Measurements from ENCODE around the gene ANKZF1. TPM values are rescaled to one million over a fixed set of nuclear protein-coding genes. Genes with fewer than 3 reads are reported as not detected.

The ANKZF1 gene
- total RNA-seq, 3 donors from 2014 or later (not counting 1 experiment from before 2014, with no cell fraction given), result 100 to 148 (median 117) TPM

- Histone ChIP-seq H3K4me3 (ENCODE audit: low read length) (peak within 1 kb of the TSS; percentile 79), H3K4me1 (ENCODE audit: control insufficient read depth, insufficient read depth, low read length) (peaks cover 30% of the 10 kb centered on the region), H3K36me3 (ENCODE audit: control insufficient read depth, insufficient read depth, low read length) (peaks cover 31% of the 10 kb centered on the region), H3K27ac (ENCODE audit: low read length) (peak within 1 kb of the TSS; percentile 99), H3K9me3 (ENCODE audit: control insufficient read depth, insufficient read depth, low read length) (no peaks in the 10 kb centered on the region), H3K27me3 (ENCODE audit: control insufficient read depth, insufficient read depth, low read length) (no peaks in the 10 kb centered on the region)
- intact Hi-C loops (cut with micrococcal nuclease), result loop anchor here (1.0 kb wide), 7 partner anchors 16 to 119 kb away; partner anchors contain the start of genes ANKZF1, ATG9A, NHEJ1 and ZFAND2B
- peak; percentile 76 to 93 (median 80) for ATAC-seq
- Mint-ChIP-seq H3K27me3 (ENCODE audit: low read depth in 2 of 2) (no peaks in the 10 kb centered on the region), H3K36me3 (no peaks in the 10 kb centered on the region), H3K4me3 (peak within 1 kb of the TSS; percentile 94), H3K27ac (peak within 1 kb of the TSS; percentile 97 to 99), H3K4me1 (peaks cover 35 to 47% of the 10 kb centered on the region in 2 donors), H3K9me3 (no peaks in the 10 kb centered on the region)
- 1% methylated on average over 65 of the region's 65 CpGs for WGBS (ENCODE audit: insufficient coverage)
- no peak for TF ChIP-seq CTCF (IDR thresholded peaks at IDR 0.05)
- peak; percentile 98 to 99 for DNase-seq
Measured at GRCh38 chr2:219279151-219279915, 49.7 kb downstream of the ANKZF1 start, which contains the start of gene DNAJB2. Gene DNAJB2, plus strand, starts transcription at chr2:219279366. Its CDS starts 468 bp downstream, at chr2:219279834.

GRCh38 chr2:219279916-219280516, 50.4 kb downstream of the ANKZF1 start:
- WGBS (ENCODE audit: insufficient coverage), result 69% methylated on average over 11 of the region's 12 CpGs
- Mint-ChIP-seq H3K4me1 (peaks cover 35 to 47% of the 10 kb centered on the region in 2 donors), H3K27me3 (ENCODE audit: low read depth in 2 of 2) (no peaks in the 10 kb centered on the region), H3K27ac (peak overlapping the region; percentile 97 to 99), H3K9me3 (no peaks in the 10 kb centered on the region), H3K4me3 (peak overlapping the region; percentile 94), H3K36me3 (no peaks in the 10 kb centered on the region)
- intact Hi-C loops (cut with micrococcal nuclease), result loop anchor here (1.0 kb wide), 7 partner anchors 15 to 120 kb away; partner anchors contain the start of genes ANKZF1, ATG9A, NHEJ1 and ZFAND2B
- no peaks in the 10 kb centered on the region for H3K27me3 ChIP-seq (ENCODE audit: control insufficient read depth, insufficient read depth, low read length)
- TF ChIP-seq CTCF (IDR thresholded peaks at IDR 0.05), result peak; percentile 40
- ATAC-seq (no peak), DNase-seq (no peak)
- peak overlapping the region; percentile 99 for H3K27ac ChIP-seq (ENCODE audit: low read length)
- peak overlapping the region; percentile 79 for H3K4me3 ChIP-seq (ENCODE audit: low read length)
- H3K9me3 ChIP-seq (ENCODE audit: control insufficient read depth, insufficient read depth, low read length), result no peaks in the 10 kb centered on the region
- H3K36me3 ChIP-seq (ENCODE audit: control insufficient read depth, insufficient read depth, low read length), result peaks cover 37% of the 10 kb centered on the region
- H3K4me1 ChIP-seq (ENCODE audit: control insufficient read depth, insufficient read depth, low read length), result peaks cover 30% of the 10 kb centered on the region

- WGBS (ENCODE audit: insufficient coverage), result 97% methylated on average over 4 of the region's 4 CpGs
- peaks cover 35 to 47% of the 10 kb centered on the region in 2 donors for H3K4me1 Mint-ChIP-seq
- no peak for DNase-seq
- H3K27ac Mint-ChIP-seq, result peak overlapping the region; percentile 97 to 99
- intact Hi-C loops (cut with micrococcal nuclease), result no loop called here
- Histone ChIP-seq H3K27ac (ENCODE audit: low read length) (peak overlapping the region; percentile 99), H3K27me3 (ENCODE audit: control insufficient read depth, insufficient read depth, low read length) (no peaks in the 10 kb centered on the region), H3K9me3 (ENCODE audit: control insufficient read depth, insufficient read depth, low read length) (no peaks in the 10 kb centered on the region), H3K4me1 (ENCODE audit: control insufficient read depth, insufficient read depth, low read length) (peaks cover 30% of the 10 kb centered on the region), H3K4me3 (ENCODE audit: low read length) (no peak overlapping the region), H3K36me3 (ENCODE audit: control insufficient read depth, insufficient read depth, low read length) (peaks cover 43% of the 10 kb centered on the region)
- no peaks in the 10 kb centered on the region for H3K9me3 Mint-ChIP-seq
- ATAC-seq, result no peak
- peak overlapping the region; percentile 53 for H3K4me3 Mint-ChIP-seq
- no peak for TF ChIP-seq CTCF (IDR thresholded peaks at IDR 0.05)
- H3K36me3 Mint-ChIP-seq, result no peaks in the 10 kb centered on the region
- no peaks in the 10 kb centered on the region for H3K27me3 Mint-ChIP-seq (ENCODE audit: low read depth in 2 of 2)
Measured at GRCh38 chr2:219280651-219281050, 51.0 kb downstream of the ANKZF1 start.
